IMR-90 (cell line): ENCODE results near the gene HOXB6. TPM values are rescaled to one million over a fixed set of nuclear protein-coding genes. Genes with fewer than 3 reads are reported as not detected.
A peak's percentile ranks its signal among the peaks of the same experiment; 100 is the strongest.

Experiments used
- ATAC-seq: fragments of 200-7000 bp; cut with Tn5 transposase; 2 replicates; pipeline ENCODE4 v1.9.1; 2020; ENCODE audit warnings: low read depth, mild to moderate bottlenecking, moderate library complexity
- Bru-seq: library from RNA; stranded (reverse); fragments of 400-500 nt; gene quantifications from one replicate; lab custom pipeline; 2021; lab: Mats Ljungman, UMichigan
- BruChase-seq, 2 experiments: library from RNA; stranded (reverse); fragments of 400-500 nt; gene quantifications; one replicate each; lab custom pipeline; 2021; lab: Mats Ljungman, UMichigan
- BruUV-seq: library from RNA; stranded (reverse); fragments of 400-500 nt; replicated peaks from 2 replicates; lab custom pipeline; 2021; lab: Mats Ljungman, UMichigan
- CTCF ChIA-PET: fragments of 300-600 bp; formaldehyde crosslinking; extraction: SDS; loops from one replicate; lab custom pipeline; 2021; ENCODE audit warnings: antibody characterized with exemption; lab: Yijun Ruan, JAX
- POLR2A ChIA-PET: fragments of 300-600 bp; sonication (Branson Sonifier 250); formaldehyde crosslinking; loops from one replicate; lab custom pipeline; 2022; ENCODE audit warnings: antibody characterized with exemption; ENCODE audit not compliant: unreplicated experiment; lab: Charles Lee
- DNase-seq: peaks from one replicate; pipeline ENCODE4 v3.0.0; 2013
- H2AFZ ChIP-seq: replicated peaks from 2 replicates; pipeline ENCODE3; 2013; ENCODE audit warnings: low read length, mild to moderate bottlenecking; ENCODE audit not compliant: poor library complexity
- H2AK5ac ChIP-seq: 2 replicates; pipeline ENCODE4 v1.6.1; 2013; ENCODE audit warnings: low read depth, low read length, inconsistent platforms
- H2AK9ac ChIP-seq: replicated peaks from 2 replicates; pipeline ENCODE3; 2013; ENCODE audit warnings: mild to moderate bottlenecking, low read depth, low read length, moderate library complexity; ENCODE audit not compliant: poor library complexity
- H2BK120ac ChIP-seq: 2 replicates; pipeline ENCODE4 v1.6.1; 2013; ENCODE audit warnings: low read depth, low read length, inconsistent platforms
- H2BK15ac ChIP-seq: 3 replicates; pipeline ENCODE4 v1.6.1; 2013; ENCODE audit warnings: low read depth, low read length, inconsistent platforms
- H2BK20ac ChIP-seq: 2 replicates; pipeline ENCODE4 v1.6.1; 2013; ENCODE audit warnings: low read depth, mild to moderate bottlenecking, inconsistent platforms, low read length, moderate library complexity
- H2BK5ac ChIP-seq: 2 replicates; pipeline ENCODE4 v1.6.1; 2013; ENCODE audit warnings: mild to moderate bottlenecking, low read depth, low read length, inconsistent platforms; ENCODE audit not compliant: poor library complexity, severe bottlenecking
- H3K14ac ChIP-seq: replicated peaks from 2 replicates; pipeline ENCODE4 v1.6.1; 2013; ENCODE audit warnings: low read depth, low read length, inconsistent platforms
- H3K18ac ChIP-seq: 2 replicates; pipeline ENCODE4 v1.6.1; 2013; ENCODE audit warnings: low read depth, low read length, control low read depth
- H3K23ac ChIP-seq: 2 replicates; pipeline ENCODE4 v1.6.1; 2013; ENCODE audit warnings: low read depth, low read length, inconsistent platforms
- H3K27ac ChIP-seq: 2 replicates; pipeline ENCODE4 v1.5.1; 2013; ENCODE audit warnings: mild to moderate bottlenecking, control low read depth, low read length; ENCODE audit not compliant: insufficient read depth
- H3K27me3 ChIP-seq: 2 replicates; pipeline ENCODE4 v1.6.1; 2013; ENCODE audit warnings: low read length; ENCODE audit not compliant: control insufficient read depth, insufficient read depth
- H3K36me3 ChIP-seq: 2 replicates; pipeline ENCODE4 v1.6.1; 2013; ENCODE audit warnings: low read length, mixed read lengths; ENCODE audit not compliant: control insufficient read depth, insufficient read depth
- H3K4ac ChIP-seq: 2 replicates; pipeline ENCODE4 v1.6.1; 2013; ENCODE audit warnings: low read depth, low read length, inconsistent platforms
- H3K4me1 ChIP-seq: 2 replicates; pipeline ENCODE4 v1.6.1; 2013; ENCODE audit warnings: low read length, mixed read lengths; ENCODE audit not compliant: control insufficient read depth, insufficient read depth
- H3K4me2 ChIP-seq: 2 replicates; pipeline ENCODE4 v1.6.1; 2013; ENCODE audit warnings: low read depth, mild to moderate bottlenecking, control low read depth, low read length, moderate library complexity
- H3K4me3 ChIP-seq: 2 replicates; pipeline ENCODE4 v1.5.1; 2013; ENCODE audit warnings: low read depth, mild to moderate bottlenecking, control low read depth, low read length, moderate library complexity; ENCODE audit not compliant: insufficient read depth
- H3K56ac ChIP-seq: 2 replicates; pipeline ENCODE4 v1.6.1; 2013; ENCODE audit warnings: low read length, inconsistent platforms; ENCODE audit not compliant: insufficient read depth; ENCODE audit errors: extremely low read depth
- H3K79me1 ChIP-seq, 2 experiments: 2 replicates each; pipeline ENCODE4 v1.6.1; 2013; ENCODE audit warnings: low read length in 2 of 2, inconsistent platforms in 1 of 2, low read depth in 1 of 2
- H3K9ac ChIP-seq: 2 replicates; pipeline ENCODE4 v1.6.1; 2013; ENCODE audit warnings: low read depth, low read length, control low read depth
- H3K9me1 ChIP-seq: 2 replicates; pipeline ENCODE4 v1.6.1; 2013; ENCODE audit warnings: low read length, inconsistent platforms; ENCODE audit not compliant: insufficient read depth
- H3K9me3 ChIP-seq: 2 replicates; pipeline ENCODE4 v1.6.1; 2013; ENCODE audit warnings: low read length; ENCODE audit not compliant: control insufficient read depth, insufficient read depth
- H4K20me1 ChIP-seq: 2 replicates; pipeline ENCODE4 v1.6.1; 2013; ENCODE audit warnings: low read length, inconsistent platforms; ENCODE audit not compliant: insufficient read depth
- H4K5ac ChIP-seq: 2 replicates; pipeline ENCODE4 v1.6.1; 2013; ENCODE audit warnings: mild to moderate bottlenecking, low read depth, low read length, control low read depth
- H4K8ac ChIP-seq, 2 experiments: 2 replicates each; pipeline ENCODE4 v1.6.1; 2013; ENCODE audit warnings: low read depth in 2 of 2, low read length in 2 of 2, control low read depth in 1 of 2, inconsistent platforms in 1 of 2
- H4K91ac ChIP-seq: 2 replicates; pipeline ENCODE4 v1.6.1; 2013; ENCODE audit warnings: low read depth, low read length, inconsistent platforms; ENCODE audit not compliant: insufficient read depth
- BHLHE40 ChIP-seq: fragments of 150-350 bp; IDR thresholded peaks from 2 replicates; pipeline ENCODE4 v1.6.1; 2016; ENCODE audit warnings: mild to moderate bottlenecking, low read depth, low read length
- FOS ChIP-seq: fragments of 150-350 bp; IDR thresholded peaks from 2 replicates; pipeline ENCODE4 v1.6.1; 2016; ENCODE audit warnings: low read depth, low read length
- USF2 ChIP-seq: fragments of 150-350 bp; IDR thresholded peaks from 2 replicates; pipeline ENCODE4 v1.6.1; 2017; ENCODE audit warnings: mild to moderate bottlenecking, antibody characterized with exemption, low read length, low read depth
- WGBS, 2 experiments: methylation state at CpG; one replicate each; pipeline versions ENCODE4 v1.1.5 to v1.1.7; 2013; ENCODE audit warnings: missing lambda C conversion rate in 2 of 2; ENCODE audit not compliant: insufficient read length in 1 of 2; ENCODE audit errors: extremely low coverage in 2 of 2; 5-methylcytosine and 5-hydroxymethylcytosine counted together
- dilution Hi-C: fragments of 300-500 bp; cut with HindIII; formaldehyde crosslinking; loops from one replicate; pipeline ENCODE4 v1.14.3; 2018; ENCODE audit warnings: low sequenced_read_pairs; ENCODE audit not compliant: unreplicated experiment
- in situ Hi-C: fragments of 300-500 bp; cut with MboI; formaldehyde crosslinking; loops from 3 replicates; pipeline ENCODE4 v1.14.3; 2019; ENCODE audit warnings: low sequenced_read_pairs, inconsistent platforms, mixed read lengths
- intact Hi-C: fragments of 100-400 bp; cut with micrococcal nuclease; formaldehyde crosslinking; loops from 2 replicates; pipeline ENCODE4 v1.10.0; 2022
- long read RNA-seq: library from polyadenylated mRNA; unstranded; transcript quantifications from one replicate; pipeline ENCODE4 v2.0.0, GENCODE V29; 2021; ENCODE audit not compliant: unreplicated experiment
- polyA plus RNA-seq, 3 experiments: library from polyadenylated mRNA; depleted of rRNA; stranded (reverse); fragments of >200 nt; gene quantifications; 2 replicates each; pipeline ENCODE4 v1.2.3, GENCODE V29; 2012; ENCODE audit warnings: low replicate concordance in 1 of 3
- total RNA-seq: library from RNA; depleted of rRNA; stranded (reverse); fragments of >200 nt; gene quantifications from 2 replicates; pipeline ENCODE4 v1.2.3, GENCODE V29; 2012; rRNA removed

Gene HOXB6
- total RNA-seq = 11.1 and 11.9 TPM in 2 replicates
- 42.2 and 48.1 TPM in 2 replicates for polyA plus RNA-seq (2012; rRNA removed)
- 66.4 and 75.0 TPM in 2 replicates for polyA plus RNA-seq (2012; cell fraction: cytosol; rRNA removed)
- polyA plus RNA-seq (2012; cell fraction: nucleus; rRNA removed; ENCODE audit: low replicate concordance) = 27.7 and 38.2 TPM in 2 replicates
- percentile 38 among the genes with signal in this experiment for Bru-seq, nascent RNA
- BruChase-seq, experiment 1, labeled RNA remaining after a 6-hour chase = percentile 43 among the genes with signal in this experiment
- BruChase-seq, experiment 2, labeled RNA remaining after a 2-hour chase = percentile 44 among the genes with signal in this experiment
- long read RNA-seq, partial matches to known transcripts = 26 of 33 reads
- long read RNA-seq, other reads (novel, unspliced or antisense) = 5 of 33 reads

GRCh38 chr17:48604770-48605329, at the start of gene HOXB6:
Gene HOXB6, minus strand, starts transcription at chr17:48604986. Its CDS starts 6,836 bp downstream, at chr17:48598150.
- POLR2A ChIA-PET = no interaction called here
- ATAC-seq = no peak
- whole genome bisulfite sequencing, 2 experiments = 96% methylated on average over 4 of the region's 16 CpGs; no CpG with 5 or more reads in 1 of the 2 experiments

More at GRCh38 chr17:48604770-48605329, at the start of gene HOXB6:
- Histone ChIP-seq H3K56ac (no peak within 1 kb of the TSS), H3K9me1 (0 out of 2 replicates have a peak, but pooled peaks cover 3% of the 10 kb centered on the region), H3K4me2 (no peak within 1 kb of the TSS), H3K14ac (no peak within 1 kb of the TSS), H2BK5ac (no peak within 1 kb of the TSS), H3K27ac (no peak within 1 kb of the TSS), H2AFZ (no peak within 1 kb of the TSS), H2BK120ac (no peak within 1 kb of the TSS), H3K9me3 (no peaks in the 10 kb centered on the region), H3K4me3 (no peak within 1 kb of the TSS), H2AK5ac (no peak within 1 kb of the TSS), H4K8ac (no peak within 1 kb of the TSS), H4K5ac (no peak within 1 kb of the TSS), H2BK15ac (no peak within 1 kb of the TSS), H3K18ac (no peak within 1 kb of the TSS), H4K91ac (no peak within 1 kb of the TSS), H3K79me1 (peaks cover 13 to 46% of the 10 kb centered on the region in 2 experiments; a peak in 3 of 4 replicates), H3K9ac (no peak within 1 kb of the TSS), H3K4ac (no peak within 1 kb of the TSS), H3K36me3 (peaks cover 7% of the 10 kb centered on the region), H2AK9ac (no peak within 1 kb of the TSS), H2BK20ac (no peak within 1 kb of the TSS), H3K23ac (no peak within 1 kb of the TSS), H3K4me1 (peaks cover 11% of the 10 kb centered on the region), H3K27me3 (no peaks in the 10 kb centered on the region), H4K20me1 (peaks cover 7% of the 10 kb centered on the region; the same call in 1 of the 2 replicates)
- intact Hi-C loops = no loop called here
- in situ Hi-C loops = no loop called here
- no peak for DNase-seq
- peak; percentile 59 for TF ChIP-seq USF2
- TF ChIP-seq BHLHE40 = no peak
- TF ChIP-seq FOS = no peak
- no TSS peak for BruUV-seq
- CTCF ChIA-PET = no interaction called here
- dilution Hi-C loops = no loop called here
